Tibial nerve (tissue), 4 donors: ENCODE measurements around the gene FOXL2NB. TPM values are rescaled to one million over a fixed set of nuclear protein-coding genes. Genes with fewer than 3 reads are reported as not detected.

ENCODE experiments used
- DNase-seq, 2 donors: peaks; one replicate each; pipeline ENCODE4 v3.0.0-alpha.2; 2019; ENCODE audit warnings: low spot score in 2 of 2
- H3K27ac ChIP-seq, 4 donors: fragments of 200-600 bp; sonication (generic) in 3 of 4; one replicate each; pipeline ENCODE4 v1.5.1; 2017 to 2019; ENCODE audit warnings: mild to moderate bottlenecking in 1 of 4
- H3K27me3 ChIP-seq, 2 donors: fragments of 200-600 bp; sonication (generic) in 1 of 2; one replicate each; pipeline versions ENCODE4 v1.5.1 to v1.6.0; 2017 to 2019
- H3K36me3 ChIP-seq, 3 donors: fragments of 200-600 bp; sonication (generic); one replicate each; pipeline ENCODE4 v1.5.1; 2018 to 2019
- H3K4me1 ChIP-seq, 4 donors: fragments of 200-600 bp; sonication (generic) in 3 of 4; one replicate each; pipeline ENCODE4 v1.5.1; 2017 to 2019
- H3K4me3 ChIP-seq, 4 donors: fragments of 200-600 bp; sonication (generic) in 3 of 4; one replicate each; pipeline ENCODE4 v1.5.1; 2017 to 2019; ENCODE audit warnings: mild to moderate bottlenecking in 1 of 4, moderate library complexity in 1 of 4
- H3K9me3 ChIP-seq, 4 donors: fragments of 200-600 bp; sonication (generic) in 3 of 4; one replicate each; pipeline ENCODE4 v1.5.1; 2017 to 2019
- EP300 ChIP-seq, 2 donors: sonication (generic); formaldehyde crosslinking; IDR thresholded peaks; one replicate each; pipeline ENCODE4 v1.6.1; 2017; ENCODE audit warnings: antibody characterized with exemption in 2 of 2, mild to moderate bottlenecking in 1 of 2
- POLR2A ChIP-seq, 2 donors: fragments of 450-650 bp; IDR thresholded peaks; one replicate each; pipeline ENCODE4 v1.6.1; 2017; ENCODE audit warnings: antibody characterized with exemption in 2 of 2, mild to moderate bottlenecking in 2 of 2, moderate library complexity in 2 of 2
- WGBS, 2 donors: methylation state at CpG; one replicate each; pipeline ENCODE4 v1.1.5; 2018; 5-methylcytosine and 5-hydroxymethylcytosine counted together
- total RNA-seq, 4 donors: library from RNA; depleted of rRNA; stranded (reverse); fragments of >200 nt; gene quantifications; one replicate each; pipeline ENCODE4 v1.1.0, GENCODE V29; 2016
- TF ChIP-seq, protein P1 (sequence below), 5 experiments: fragments of 200-600 bp in 3 of 5; fragments of 450-650 bp in 2 of 5; sonication (generic) in 3 of 5; IDR thresholded peaks; one replicate each; pipeline ENCODE4 v1.5.1; 2016 to 2019; ENCODE audit warnings: antibody characterized with exemption in 5 of 5, mild to moderate bottlenecking in 3 of 5, moderate library complexity in 2 of 5

The FOXL2NB gene
- total RNA-seq, 4 donors from 2014 or later, result not detected

DNA sequence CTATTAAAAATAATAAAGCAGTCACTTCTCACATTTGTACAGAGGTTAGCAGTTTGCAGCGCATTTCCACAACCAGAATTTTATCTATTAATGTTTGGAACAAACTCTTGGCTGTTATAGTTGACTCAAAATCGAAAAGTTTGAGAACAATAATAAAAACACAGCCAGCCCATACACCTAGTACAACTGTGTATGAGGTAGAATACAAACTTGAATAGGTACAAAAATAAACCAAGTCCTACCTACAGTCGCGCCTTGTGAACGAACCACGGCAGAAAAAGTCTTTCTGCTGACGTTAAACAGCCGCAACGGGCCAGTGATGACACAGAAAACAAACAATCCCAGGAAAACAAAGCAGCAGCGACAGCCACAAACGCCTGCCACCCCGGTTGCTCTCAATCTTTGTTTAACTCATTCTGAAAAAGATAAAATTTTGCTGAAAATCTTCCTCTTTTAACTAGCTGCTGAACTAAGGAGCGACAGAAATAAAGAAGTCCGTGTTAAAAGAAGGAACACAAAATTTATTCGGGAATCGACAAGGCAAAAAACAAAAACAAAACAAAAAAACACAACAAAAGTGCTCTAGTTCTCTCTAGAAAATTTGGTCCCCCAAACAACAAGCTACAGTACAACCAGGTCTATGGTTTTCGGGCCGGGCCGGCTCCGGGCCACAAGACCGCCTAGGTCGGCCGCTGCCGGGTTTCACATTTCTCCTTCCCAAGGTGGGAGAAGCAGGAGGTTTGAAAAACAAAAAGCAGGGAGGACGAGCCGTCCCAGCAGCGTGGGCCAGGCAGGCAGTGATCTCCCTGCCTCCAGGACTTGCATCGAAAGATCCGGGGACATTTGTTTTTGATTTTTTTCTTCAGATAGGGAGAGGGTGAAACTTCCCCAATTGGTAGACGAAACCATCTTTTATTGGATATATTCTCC, 3.0 kb upstream of the FOXL2NB start:
- DNase-seq, result no peak
- TF ChIP-seq POLR2A (IDR thresholded peaks at IDR 0.05) (no peak), EP300 (IDR thresholded peaks at IDR 0.05) (no peak)
- TF ChIP-seq, protein P1, sequence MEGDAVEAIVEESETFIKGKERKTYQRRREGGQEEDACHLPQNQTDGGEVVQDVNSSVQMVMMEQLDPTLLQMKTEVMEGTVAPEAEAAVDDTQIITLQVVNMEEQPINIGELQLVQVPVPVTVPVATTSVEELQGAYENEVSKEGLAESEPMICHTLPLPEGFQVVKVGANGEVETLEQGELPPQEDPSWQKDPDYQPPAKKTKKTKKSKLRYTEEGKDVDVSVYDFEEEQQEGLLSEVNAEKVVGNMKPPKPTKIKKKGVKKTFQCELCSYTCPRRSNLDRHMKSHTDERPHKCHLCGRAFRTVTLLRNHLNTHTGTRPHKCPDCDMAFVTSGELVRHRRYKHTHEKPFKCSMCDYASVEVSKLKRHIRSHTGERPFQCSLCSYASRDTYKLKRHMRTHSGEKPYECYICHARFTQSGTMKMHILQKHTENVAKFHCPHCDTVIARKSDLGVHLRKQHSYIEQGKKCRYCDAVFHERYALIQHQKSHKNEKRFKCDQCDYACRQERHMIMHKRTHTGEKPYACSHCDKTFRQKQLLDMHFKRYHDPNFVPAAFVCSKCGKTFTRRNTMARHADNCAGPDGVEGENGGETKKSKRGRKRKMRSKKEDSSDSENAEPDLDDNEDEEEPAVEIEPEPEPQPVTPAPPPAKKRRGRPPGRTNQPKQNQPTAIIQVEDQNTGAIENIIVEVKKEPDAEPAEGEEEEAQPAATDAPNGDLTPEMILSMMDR (IDR thresholded peaks at IDR 0.05), result no peak
- Histone ChIP-seq H3K27ac (no peak overlapping the region), H3K9me3 (no peaks in the 10 kb centered on the region), H3K4me1 (peaks cover 0 to 57% (median 33%) of the 10 kb centered on the region in 4 donors), H3K36me3 (no peaks in the 10 kb centered on the region), H3K4me3 (no peak overlapping the region), H3K27me3 (peaks cover 7 to 99% of the 10 kb centered on the region in 2 donors)
- WGBS, 2 donors, result 14 to 17% methylated on average over 30 of the region's 30 CpGs

DNA sequence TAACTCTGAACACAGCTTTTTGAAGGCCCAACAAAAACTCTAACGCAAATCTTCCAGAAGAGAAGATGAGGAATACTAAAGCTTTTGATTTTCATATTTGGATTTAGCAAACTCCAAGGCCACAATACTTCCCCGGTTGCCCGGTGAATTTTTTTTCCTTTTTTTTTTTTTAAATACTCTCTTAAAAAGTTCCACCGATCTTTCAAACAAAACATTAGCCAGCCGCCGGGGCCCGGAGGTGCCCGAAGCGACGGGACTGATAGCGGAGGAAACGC, 2.4 kb upstream of the FOXL2NB start:
- 11 to 19% methylated on average over 12 of the region's 12 CpGs for WGBS, 2 donors
- H3K27ac ChIP-seq, result no peak overlapping the region
- peaks cover 7 to 99% of the 10 kb centered on the region in 2 donors for H3K27me3 ChIP-seq
- H3K4me1 ChIP-seq, result peaks cover 0 to 55% (median 32%) of the 10 kb centered on the region in 4 donors
- H3K36me3 ChIP-seq, result no peaks in the 10 kb centered on the region
- TF ChIP-seq EP300 (IDR thresholded peaks at IDR 0.05) (no peak), POLR2A (IDR thresholded peaks at IDR 0.05) (no peak)
- TF ChIP-seq, protein P1 (IDR thresholded peaks at IDR 0.05), result no peak
- peak overlapping the region in 1 of 4 donors; percentile 46 for H3K4me3 ChIP-seq
- H3K9me3 ChIP-seq, result no peaks in the 10 kb centered on the region
- no peak for DNase-seq

DNA sequence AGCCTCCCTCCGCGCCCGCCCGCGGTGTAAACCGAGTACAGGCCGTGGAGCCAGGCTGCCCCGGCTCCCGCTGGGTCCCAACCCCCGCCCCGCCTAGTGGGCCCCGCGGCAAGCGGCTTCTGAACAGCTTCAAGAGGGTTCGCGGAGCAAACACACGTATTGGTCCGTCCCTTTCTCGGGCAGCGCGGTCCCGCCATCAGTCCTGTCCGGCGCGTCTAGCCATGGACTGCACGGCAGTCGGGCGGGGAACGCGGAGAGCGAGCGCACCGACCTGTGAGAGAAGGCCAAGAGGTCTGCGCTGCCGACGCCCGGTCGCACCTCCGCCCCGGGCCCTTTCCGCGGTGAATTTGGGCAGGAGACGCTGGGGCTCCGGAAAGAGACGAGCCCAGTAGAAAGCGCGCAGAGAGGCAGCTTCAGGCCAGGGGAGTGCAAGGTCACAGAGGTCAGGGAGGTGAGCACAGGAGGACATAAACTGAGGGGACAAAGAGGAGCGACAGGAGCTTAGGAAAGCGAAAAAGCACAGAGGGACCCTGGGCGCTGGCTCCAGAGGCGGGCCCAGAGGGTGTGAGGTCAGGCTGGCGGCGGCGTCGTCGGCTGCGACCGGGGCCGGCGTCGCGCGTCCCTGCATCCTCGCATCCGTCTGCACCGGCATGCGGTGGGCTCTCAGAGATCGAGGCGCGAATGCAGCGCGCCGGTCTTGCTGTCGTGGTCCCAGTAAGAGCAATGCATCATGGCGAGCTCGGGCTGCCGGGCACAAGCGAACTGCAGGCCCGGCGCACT, 1.9 kb upstream of the FOXL2NB start:
- no peak for DNase-seq
- Histone ChIP-seq H3K27ac (no peak overlapping the region), H3K4me1 (peaks cover 0 to 55% (median 34%) of the 10 kb centered on the region in 4 donors), H3K4me3 (peak overlapping the region in 2 of 4 donors; percentile 5 to 46), H3K27me3 (peaks cover 7 to 99% of the 10 kb centered on the region in 2 donors), H3K9me3 (no peaks in the 10 kb centered on the region), H3K36me3 (no peaks in the 10 kb centered on the region)
- TF ChIP-seq POLR2A (IDR thresholded peaks at IDR 0.05), result no peak
- WGBS, 2 donors, result 3 to 9% methylated on average over 67 to 77 of the region's 80 CpGs

- Histone ChIP-seq H3K4me1 (peaks cover 0 to 60% (median 38%) of the 10 kb centered on the region in 4 donors), H3K27me3 (peaks cover 7 to 99% of the 10 kb centered on the region in 2 donors), H3K27ac (no peak overlapping the region), H3K36me3 (no peaks in the 10 kb centered on the region), H3K4me3 (peak overlapping the region; percentile 21 to 46 (median 36)), H3K9me3 (no peaks in the 10 kb centered on the region)
- TF ChIP-seq POLR2A (IDR thresholded peaks at IDR 0.05) (no peak), EP300 (IDR thresholded peaks at IDR 0.05) (no peak)
- TF ChIP-seq, protein P1 (IDR thresholded peaks at IDR 0.05), result no peak
- WGBS, 2 donors, result 3 to 4% methylated on average over 12 to 48 of the region's 120 CpGs
- no peak for DNase-seq
Observed at GRCh38 chr3:138945709-138946662, 1.0 kb upstream of the FOXL2NB start.
